Erythroblast (primary cell): ENCODE results near the gene TIGD6.

ENCODE experiments used
- GATA1 ChIP-seq: IDR thresholded peaks from 2 replicates; pipeline ENCODE4 v1.6.1; 2011; ENCODE audit warnings: low read depth, mild to moderate bottlenecking, control low read depth, low read length, moderate library complexity
- POLR2A ChIP-seq: IDR thresholded peaks from 2 replicates; pipeline ENCODE4 v1.6.1; 2011; ENCODE audit warnings: mild to moderate bottlenecking, low read length

DNA sequence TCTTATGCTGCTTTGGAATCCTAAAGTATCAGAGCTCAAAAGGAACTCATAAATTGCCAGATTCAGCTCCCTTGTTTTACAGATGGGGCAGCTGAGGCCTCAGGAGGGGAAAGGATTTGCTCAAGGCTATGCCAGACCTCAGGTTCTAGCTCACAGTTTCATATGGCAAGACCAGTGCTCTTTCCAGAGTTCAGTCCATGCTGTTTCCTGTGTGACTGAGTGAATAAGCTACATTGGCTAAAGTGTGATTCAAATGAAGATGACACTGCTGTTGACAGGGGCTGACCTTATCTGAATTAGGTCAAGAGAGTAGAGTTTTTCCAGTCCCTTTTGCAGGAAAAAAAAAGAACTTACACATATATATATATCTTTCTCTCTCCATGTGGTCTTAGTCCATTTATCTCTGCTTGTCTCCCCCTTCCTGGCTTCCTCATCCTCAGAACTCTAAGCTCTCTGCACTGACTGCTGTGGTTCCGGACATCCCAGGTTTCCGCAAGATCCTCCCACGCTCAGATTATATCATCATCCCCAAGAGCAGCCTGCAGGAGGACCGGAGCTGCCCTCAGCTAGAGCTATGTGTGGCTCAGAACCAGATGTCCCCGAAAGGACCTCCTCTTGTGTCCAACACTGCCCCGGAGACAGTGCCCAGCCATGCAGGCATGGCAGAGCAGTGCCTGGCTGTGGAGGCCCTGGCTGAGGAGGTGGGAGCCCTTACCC lies 9.4 kb upstream of the TIGD6 start:
- TF ChIP-seq POLR2A (no peak), GATA1 (no peak)
